Stimulated activated CD4-positive, alpha-beta T cell treated with anti-CD3 and anti-CD28 coated beads, Interleukin-2, amount 100 ng/mL, for 4 hours (primary cell): ENCODE data around the gene SAP130.
A peak's percentile ranks its signal among the peaks of the same experiment; 100 is the strongest.

Experiments used
- DNase-seq: peaks from one replicate; pipeline ENCODE4 v3.0.0-alpha.2; 2020; ENCODE audit warnings: low read depth

Gene SAP130

GRCh38 chr2:128027801-128028667 is at the start of gene SAP130:
SAP130 (minus strand) TSS chr2:128028059; CDS start chr2:128026292, 1,767 bp downstream.
- DNase-seq, result peak; percentile 97

- DNase-seq, result no peak
Observed at GRCh38 chr2:128076461-128077106, 48.7 kb upstream of the SAP130 start.

- DNase-seq, result no peak
Observed at GRCh38 chr2:128073278-128073677, 45.4 kb upstream of the SAP130 start.

DNA sequence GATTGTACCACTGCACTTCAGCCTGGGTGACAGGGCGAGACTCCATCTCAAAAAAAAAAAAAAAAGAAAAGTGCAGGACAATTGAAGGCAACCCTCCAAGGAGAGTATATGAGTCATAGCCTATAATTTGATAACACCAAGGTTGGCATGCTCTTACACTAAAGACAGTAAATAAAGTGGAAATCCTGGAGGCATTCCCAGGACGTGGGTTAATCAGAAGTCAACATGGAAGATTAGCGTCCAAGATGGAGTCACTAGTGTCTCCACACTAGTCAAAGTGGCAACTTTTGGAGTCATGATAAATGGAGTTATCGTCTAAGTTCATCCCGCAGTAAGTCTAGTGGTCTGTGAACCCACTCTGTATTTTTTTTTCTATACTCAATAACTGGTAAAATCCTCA is 41.9 kb upstream of the SAP130 start:
- no peak for DNase-seq

GRCh38 chr2:128064353-128064752 is 36.5 kb upstream of the SAP130 start:
- DNase-seq, result no peak

DNA sequence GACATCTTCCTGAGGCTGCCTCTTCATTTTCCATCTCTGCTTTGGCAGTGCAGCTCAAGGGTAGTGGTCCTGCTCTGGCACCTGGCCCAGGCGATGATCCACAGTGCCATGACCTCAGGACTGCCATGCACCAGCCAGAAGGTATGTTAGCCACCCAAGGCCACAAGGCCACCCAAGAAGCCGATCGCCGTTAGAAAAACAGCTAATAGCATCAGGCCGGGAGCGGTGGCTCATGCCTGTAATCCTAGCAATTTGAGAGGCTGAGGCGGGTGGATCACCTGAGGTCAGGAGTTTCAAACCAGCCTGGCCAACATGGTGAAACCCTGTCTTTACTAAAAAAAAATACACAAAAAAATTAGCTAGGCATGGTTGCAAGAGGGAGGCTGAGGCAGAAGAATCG is 34.7 kb upstream of the SAP130 start:
- DNase-seq, result no peak

DNA sequence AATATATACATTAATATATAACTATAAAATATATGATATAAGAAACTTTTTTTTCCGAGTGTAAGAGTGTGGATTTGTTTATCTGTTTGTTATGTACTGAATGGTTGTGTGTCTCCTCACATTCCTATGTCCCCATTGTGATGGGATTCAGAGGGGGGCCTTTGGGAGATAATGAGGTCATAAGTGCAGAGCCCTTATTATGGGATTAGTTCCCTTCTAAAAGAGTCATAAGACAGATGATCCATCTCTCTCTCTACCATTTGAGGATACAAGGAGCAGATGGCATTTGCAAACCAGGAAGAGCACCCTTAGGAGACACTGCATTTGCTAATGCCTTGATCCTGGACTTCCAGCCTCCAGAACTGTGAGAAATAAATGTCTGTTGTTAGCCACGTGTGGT is 30.3 kb upstream of the SAP130 start:
- no peak for DNase-seq

GRCh38 chr2:128057334-128057733 is 29.5 kb upstream of the SAP130 start:
- no peak for DNase-seq

- DNase-seq, result no peak
Observed at GRCh38 chr2:128054104-128054885, 26.4 kb upstream of the SAP130 start.

DNA sequence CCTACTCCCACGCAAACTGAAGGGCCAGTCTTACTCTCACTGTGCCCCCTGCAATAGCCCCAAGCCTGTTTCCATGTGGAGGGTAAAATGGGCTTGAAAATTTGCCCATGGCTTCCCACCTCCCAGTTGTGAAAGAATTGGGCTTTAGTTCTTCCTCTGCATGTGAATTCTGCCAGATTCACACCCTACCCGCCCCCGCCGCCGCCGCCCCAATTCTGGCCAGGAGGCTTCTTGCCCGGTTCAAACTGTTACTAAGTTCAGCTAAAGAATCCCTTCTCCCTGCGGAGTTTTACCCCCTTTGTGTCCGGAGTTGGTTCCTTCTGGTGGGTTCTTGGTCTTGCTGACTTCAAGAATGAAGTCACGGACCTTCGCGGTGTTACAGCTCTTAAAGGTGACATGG is 25.5 kb upstream of the SAP130 start:
- DNase-seq, result no peak

DNA sequence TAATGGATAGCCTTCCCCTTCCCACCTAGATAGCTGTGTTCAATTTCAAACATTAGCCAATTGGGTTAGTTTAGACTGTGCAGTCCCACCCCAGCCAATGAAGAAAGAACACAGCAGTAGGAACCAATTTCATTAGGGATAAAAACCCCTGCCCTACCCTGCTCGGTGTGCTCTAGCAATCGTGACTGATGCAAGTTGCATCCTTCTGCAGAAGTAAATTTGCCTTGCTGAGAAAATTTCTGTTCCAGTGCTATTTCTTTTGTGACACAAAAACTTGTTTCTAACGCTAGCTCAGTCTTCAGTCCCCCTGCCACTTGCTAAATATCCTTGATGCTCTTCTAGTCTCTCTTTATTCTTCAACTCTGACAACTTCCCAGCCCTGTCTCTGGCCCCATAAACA is 15.2 kb upstream of the SAP130 start:
- no peak for DNase-seq

DNA sequence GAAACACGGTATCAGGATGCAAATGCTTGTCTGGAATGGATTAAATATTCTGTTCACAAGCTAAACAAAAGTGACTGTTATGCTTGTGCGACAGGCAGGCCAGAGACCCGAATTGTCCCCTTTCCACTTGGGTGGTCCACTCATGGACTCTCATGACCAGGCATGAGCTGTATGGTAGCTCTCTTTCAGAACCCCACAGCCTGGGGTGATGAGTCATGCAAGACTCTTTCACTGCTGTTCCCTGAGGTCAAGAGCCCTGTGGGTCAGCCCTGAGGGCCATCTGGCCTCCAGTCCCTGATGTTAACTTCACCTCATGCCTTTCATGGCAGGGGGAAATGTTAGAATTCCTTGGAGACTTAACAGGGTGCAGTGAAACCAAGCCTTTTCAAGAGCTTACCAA is 13.7 kb upstream of the SAP130 start:
- no peak for DNase-seq

DNA sequence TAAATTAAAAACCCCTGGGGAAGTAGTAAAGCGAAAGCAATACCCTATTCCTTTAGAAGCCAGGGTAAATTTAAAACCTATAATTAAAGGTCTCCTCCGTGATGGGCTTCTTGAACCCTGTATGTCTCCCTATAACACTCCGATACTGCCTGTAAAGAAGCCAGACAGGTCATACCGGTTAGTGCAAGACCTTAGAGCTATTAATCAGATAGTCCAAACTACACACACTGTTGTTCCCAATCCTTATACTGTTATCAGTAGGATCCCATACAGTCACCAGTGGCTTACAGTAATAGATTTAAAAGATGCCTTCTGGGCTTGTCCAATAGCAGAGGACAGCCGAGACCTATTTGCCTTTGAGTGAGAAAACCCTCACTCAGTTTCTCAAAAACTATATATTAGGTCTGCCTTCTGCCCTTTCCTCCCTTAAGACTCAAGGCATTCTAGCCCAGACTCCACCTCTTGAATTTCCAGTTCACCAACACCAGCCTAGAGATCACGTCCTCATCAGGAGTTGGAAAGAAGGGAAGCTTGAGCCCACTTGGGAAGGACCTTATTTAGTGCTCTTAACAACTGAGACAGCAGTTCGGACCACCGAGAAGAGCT is 12.4 kb upstream of the SAP130 start:
- DNase-seq, result no peak

DNA sequence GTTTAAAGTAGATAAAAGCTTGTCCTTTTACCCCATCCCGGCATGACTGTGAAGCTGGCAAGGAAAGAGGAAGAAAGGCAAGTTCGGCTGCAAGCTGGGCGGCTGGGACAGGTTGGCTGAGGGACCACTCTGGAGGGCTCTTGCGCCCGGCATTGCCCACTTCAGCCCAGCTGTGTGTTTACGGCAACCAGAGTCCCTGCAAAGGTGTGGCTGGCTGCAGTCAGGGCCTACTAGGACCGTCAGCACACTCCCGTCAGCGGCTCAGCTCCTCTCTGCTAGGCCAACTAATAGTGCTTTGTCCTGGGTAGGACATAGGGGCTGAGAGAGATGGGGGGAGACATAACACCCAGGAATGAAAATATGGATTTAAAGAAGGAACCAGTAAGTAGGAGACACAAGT is 11.7 kb upstream of the SAP130 start:
- no peak for DNase-seq

DNA sequence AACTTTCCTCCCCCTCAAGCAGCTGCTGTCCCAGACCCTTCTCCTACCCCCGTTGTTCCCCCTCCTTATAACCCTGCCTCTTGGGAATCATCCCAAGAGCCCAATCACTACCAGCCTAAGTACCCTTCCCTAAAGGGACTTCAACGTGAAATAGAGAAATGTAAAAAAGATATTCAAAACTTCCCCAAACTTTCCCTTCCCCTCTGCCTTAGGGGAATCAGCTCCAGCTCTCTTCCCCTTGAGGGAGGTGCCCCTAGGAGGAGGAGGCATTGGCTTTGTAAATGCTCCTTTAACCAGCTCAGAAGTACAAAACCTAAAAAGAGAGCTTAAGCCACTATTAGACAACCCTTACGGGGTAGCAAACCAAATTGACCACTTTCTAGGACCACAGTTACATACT is 10.6 kb upstream of the SAP130 start:
- DNase-seq, result no peak

- no peak for DNase-seq
Observed at GRCh38 chr2:128037649-128038048, 9.8 kb upstream of the SAP130 start.

- no peak for DNase-seq
Observed at GRCh38 chr2:128036748-128037607, 9.1 kb upstream of the SAP130 start.

DNA sequence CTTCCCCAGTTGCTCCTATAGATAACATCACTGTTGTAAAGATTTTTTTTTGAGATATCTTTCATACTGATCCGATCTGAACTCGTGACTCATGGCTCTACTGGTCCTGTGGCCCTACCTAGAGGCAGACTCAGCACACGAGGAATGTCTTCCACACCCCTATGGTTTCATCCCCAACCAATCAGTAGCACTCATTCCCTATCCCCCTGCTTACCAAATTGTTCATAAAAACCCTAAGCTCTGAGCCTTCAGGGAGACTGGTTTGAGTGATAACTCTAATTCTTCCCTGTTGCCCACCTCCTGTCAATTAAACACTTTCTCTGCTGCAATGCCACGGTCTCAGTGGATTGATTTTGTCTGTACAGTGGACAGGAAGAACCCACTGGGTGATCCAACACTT is 4.2 kb upstream of the SAP130 start:
- no peak for DNase-seq

- DNase-seq, result no peak
Observed at GRCh38 chr2:128028668-128029054, 802 bp upstream of the SAP130 start.

DNA sequence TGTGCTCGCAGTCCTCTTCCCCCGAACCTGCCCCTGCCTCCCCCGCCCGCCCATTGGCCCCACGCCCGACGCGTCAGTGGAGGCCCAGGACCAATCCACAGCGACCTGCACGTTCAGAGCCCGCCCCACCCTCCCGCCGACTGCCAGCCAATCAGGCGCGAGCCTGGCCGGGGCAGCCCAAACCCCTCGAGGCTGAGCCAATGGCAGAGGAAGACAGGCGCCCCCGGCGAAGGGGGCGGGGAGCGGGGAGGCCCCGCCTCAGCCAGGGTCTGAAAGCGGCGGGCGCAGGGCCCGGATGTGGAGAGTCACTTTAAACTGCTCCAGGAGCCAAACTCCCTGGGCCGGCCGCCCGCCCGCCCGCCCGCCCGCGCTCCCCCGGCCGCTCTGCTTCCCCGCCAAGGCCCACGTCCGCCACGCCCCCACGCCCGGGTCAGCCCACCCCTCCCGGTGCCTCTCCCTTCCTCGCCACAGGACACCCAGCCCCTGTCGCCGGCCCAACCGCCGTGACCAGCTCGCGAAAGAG is 520 bp downstream of the SAP130 start:
- peak; percentile 99 for DNase-seq
